ENCODE measurements around the gene DPP9.
"Not testable (repeated sequence)": the region's sequence is repeated elsewhere in the genome, so short reads cannot be mapped to it uniquely, and the experiment has no call there.

Gene DPP9

GRCh38 chr19:4693471-4694121 is 30.0 kb downstream of the DPP9 start:
- H3K36me3 Mint-ChIP-seq (ENCODE audit: low read depth) = peaks cover 91% of the 10 kb centered on the region
- H3K27ac Mint-ChIP-seq = peak overlapping the region; percentile 44
- DNase-seq = no peak
- H3K4me3 Mint-ChIP-seq = no peak overlapping the region
- H3K4me1 Mint-ChIP-seq (ENCODE audit: low read depth) = peaks cover 2% of the 10 kb centered on the region
- no peaks in the 10 kb centered on the region for H3K27me3 Mint-ChIP-seq
- no peaks in the 10 kb centered on the region for H3K9me3 Mint-ChIP-seq

DNA sequence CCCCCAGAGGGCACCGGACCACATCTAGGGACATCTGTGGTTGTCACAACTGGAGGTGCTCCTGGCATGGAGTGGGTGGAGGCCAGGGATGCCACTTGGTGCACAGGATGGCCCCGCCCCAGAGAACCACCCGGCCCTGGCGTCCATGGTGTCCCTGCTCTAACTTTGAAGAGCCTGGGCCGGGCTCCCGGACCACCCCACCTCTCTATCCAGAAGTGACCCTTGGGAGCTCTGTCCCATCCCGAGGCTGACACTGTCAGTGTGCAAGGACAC is 30.6 kb downstream of the DPP9 start:
- Mint-ChIP-seq H3K36me3 (ENCODE audit: low read depth) (peaks cover 90% of the 10 kb centered on the region), H3K4me1 (ENCODE audit: low read depth) (peaks cover 2% of the 10 kb centered on the region), H3K9me3 (no peaks in the 10 kb centered on the region), H3K27ac (no peak overlapping the region), H3K4me3 (no peak overlapping the region), H3K27me3 (no peaks in the 10 kb centered on the region)
- no peak for DNase-seq

DNA sequence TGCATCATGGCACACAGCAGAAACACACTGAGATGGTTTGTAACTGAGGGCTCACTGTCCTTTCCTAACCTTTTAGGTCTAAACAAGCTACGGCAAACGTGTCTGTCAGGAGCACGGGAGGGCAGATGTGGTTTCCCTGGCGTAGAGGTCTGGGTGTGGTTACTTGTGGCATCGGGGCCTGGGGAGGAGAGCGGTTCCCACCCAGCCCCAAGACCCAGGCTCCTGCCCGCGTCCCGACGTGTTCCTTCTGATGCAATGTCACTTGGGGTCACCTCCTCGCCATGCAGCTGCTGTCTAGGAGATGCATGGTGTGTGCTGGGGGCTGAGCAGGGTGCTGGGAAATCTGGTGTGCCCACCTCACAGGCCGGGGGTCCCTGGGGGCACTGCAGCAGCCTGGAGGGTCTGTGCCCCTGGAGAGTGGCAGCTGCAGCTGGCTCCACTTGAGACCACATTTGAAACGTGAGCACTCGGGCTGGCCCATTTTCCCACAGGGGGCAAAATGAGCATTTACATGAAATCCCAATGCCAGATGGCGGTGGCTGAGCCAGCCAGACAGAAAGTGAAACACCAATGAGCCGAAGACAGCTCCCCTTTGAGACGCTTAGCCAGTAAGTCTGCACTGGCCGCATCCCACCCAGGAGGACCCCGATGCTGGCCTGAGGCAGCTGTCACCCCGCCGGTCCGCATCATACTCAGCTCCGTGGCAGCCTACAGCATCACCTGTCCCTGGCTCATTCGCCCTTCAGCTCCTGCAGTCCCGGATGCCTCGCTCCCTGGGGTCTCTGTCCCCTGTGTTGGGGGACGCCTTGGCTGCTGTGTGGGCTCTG is 31.2 kb downstream of the DPP9 start:
- Mint-ChIP-seq H3K4me1 (ENCODE audit: low read depth) (peaks cover 2% of the 10 kb centered on the region), H3K9me3 (no peaks in the 10 kb centered on the region), H3K27ac (no peak overlapping the region), H3K27me3 (no peaks in the 10 kb centered on the region), H3K4me3 (no peak overlapping the region), H3K36me3 (ENCODE audit: low read depth) (peaks cover 88% of the 10 kb centered on the region)
- DNase-seq = no peak

- H3K4me1 Mint-ChIP-seq (ENCODE audit: low read depth) = no peaks in the 10 kb centered on the region
- no peak overlapping the region for H3K27ac Mint-ChIP-seq
- no peaks in the 10 kb centered on the region for H3K27me3 Mint-ChIP-seq
- no peak for DNase-seq
- peaks cover 88% of the 10 kb centered on the region for H3K36me3 Mint-ChIP-seq (ENCODE audit: low read depth)
- H3K4me3 Mint-ChIP-seq = no peak overlapping the region
- H3K9me3 Mint-ChIP-seq = no peaks in the 10 kb centered on the region
Observed at GRCh38 chr19:4691373-4691772, 32.3 kb downstream of the DPP9 start.

GRCh38 chr19:4690361-4690760 is 33.3 kb downstream of the DPP9 start:
- H3K36me3 Mint-ChIP-seq (ENCODE audit: low read depth) = peaks cover 90% of the 10 kb centered on the region
- H3K4me1 Mint-ChIP-seq (ENCODE audit: low read depth) = no peaks in the 10 kb centered on the region
- no peaks in the 10 kb centered on the region for H3K9me3 Mint-ChIP-seq
- no peak overlapping the region for H3K4me3 Mint-ChIP-seq
- no peaks in the 10 kb centered on the region for H3K27me3 Mint-ChIP-seq
- DNase-seq = no peak
- H3K27ac Mint-ChIP-seq = no peak overlapping the region

DNA sequence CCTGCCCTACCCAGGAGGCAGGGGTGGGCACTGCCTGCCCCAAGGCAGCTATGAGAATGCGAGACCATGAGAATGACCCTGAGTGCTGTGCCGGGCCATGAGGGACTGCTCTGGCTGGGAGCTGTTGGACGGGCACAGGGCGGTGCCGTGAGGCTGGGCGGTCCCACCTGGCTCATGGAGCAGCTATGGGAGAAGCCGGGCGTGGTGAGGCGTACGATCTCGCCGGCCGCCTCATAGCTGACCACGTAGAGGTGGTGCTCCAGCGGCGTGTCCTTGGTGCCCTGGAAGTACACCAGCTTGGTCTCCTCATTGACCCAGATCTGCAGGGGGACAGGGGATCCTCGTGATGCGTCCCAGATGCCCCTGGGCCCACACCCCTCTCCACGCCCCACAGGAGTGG is 34.2 kb downstream of the DPP9 start:
- no peak for DNase-seq
- no peak overlapping the region for H3K4me3 Mint-ChIP-seq
- no peaks in the 10 kb centered on the region for H3K9me3 Mint-ChIP-seq
- H3K4me1 Mint-ChIP-seq (ENCODE audit: low read depth) = no peaks in the 10 kb centered on the region
- no peak overlapping the region for H3K27ac Mint-ChIP-seq
- no peaks in the 10 kb centered on the region for H3K27me3 Mint-ChIP-seq
- peaks cover 87% of the 10 kb centered on the region for H3K36me3 Mint-ChIP-seq (ENCODE audit: low read depth)

GRCh38 chr19:4688587-4688986 is 35.1 kb downstream of the DPP9 start:
- H3K36me3 Mint-ChIP-seq (ENCODE audit: low read depth) = peaks cover 87% of the 10 kb centered on the region
- H3K4me3 Mint-ChIP-seq = no peak overlapping the region
- no peaks in the 10 kb centered on the region for H3K27me3 Mint-ChIP-seq
- no peak overlapping the region for H3K27ac Mint-ChIP-seq
- H3K4me1 Mint-ChIP-seq (ENCODE audit: low read depth) = no peaks in the 10 kb centered on the region
- H3K9me3 Mint-ChIP-seq = no peaks in the 10 kb centered on the region
- DNase-seq = no peak

DNA sequence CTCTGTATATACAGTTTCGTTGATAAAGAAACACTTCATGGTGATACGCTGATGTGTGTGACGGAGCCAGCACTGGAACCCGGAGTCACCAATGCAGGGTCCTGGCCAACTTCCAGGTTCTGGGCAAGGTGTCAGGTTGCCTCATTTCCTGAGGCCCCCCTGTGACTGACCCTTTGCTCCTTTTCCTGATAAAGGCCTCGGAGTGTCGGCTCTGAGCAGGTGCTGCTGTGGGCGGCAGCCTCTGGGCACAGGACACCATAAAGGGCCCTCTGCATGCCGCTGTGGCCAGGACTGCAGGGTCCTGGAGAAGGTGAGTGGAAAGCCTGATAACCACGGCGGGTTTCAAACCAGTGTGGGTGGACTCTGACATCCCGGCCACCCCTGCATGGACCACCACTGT is 36.2 kb downstream of the DPP9 start:
- Mint-ChIP-seq H3K9me3 (no peaks in the 10 kb centered on the region), H3K27me3 (no peaks in the 10 kb centered on the region), H3K4me1 (ENCODE audit: low read depth) (no peaks in the 10 kb centered on the region), H3K36me3 (ENCODE audit: low read depth) (peaks cover 80% of the 10 kb centered on the region), H3K27ac (no peak overlapping the region), H3K4me3 (no peak overlapping the region)
- no peak for DNase-seq

DNA sequence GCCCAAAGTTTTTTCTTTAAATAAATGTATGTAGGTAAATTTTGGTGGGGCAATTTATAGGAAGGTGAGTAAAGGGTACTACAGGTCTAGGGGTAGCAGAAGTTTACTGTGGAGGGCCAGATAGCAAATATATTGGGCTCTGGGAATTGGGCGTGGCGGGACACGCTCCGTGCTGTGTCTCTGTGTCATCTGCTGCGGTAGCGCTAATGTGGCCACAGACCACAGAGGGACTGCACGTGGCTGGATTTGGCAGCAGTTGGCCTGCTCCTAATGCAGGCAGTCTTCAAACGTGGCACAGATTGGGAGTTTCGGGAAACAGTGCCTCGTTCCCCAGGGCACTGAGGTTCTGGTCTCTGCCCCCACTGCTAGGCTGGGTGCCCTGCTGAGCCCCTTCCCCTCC is 36.9 kb downstream of the DPP9 start:
- H3K9me3 Mint-ChIP-seq = no peaks in the 10 kb centered on the region
- no peaks in the 10 kb centered on the region for H3K27me3 Mint-ChIP-seq
- no peak for DNase-seq
- peaks cover 78% of the 10 kb centered on the region for H3K36me3 Mint-ChIP-seq (ENCODE audit: low read depth)
- H3K4me3 Mint-ChIP-seq = no peak overlapping the region
- H3K27ac Mint-ChIP-seq = no peak overlapping the region
- no peaks in the 10 kb centered on the region for H3K4me1 Mint-ChIP-seq (ENCODE audit: low read depth)

DNA sequence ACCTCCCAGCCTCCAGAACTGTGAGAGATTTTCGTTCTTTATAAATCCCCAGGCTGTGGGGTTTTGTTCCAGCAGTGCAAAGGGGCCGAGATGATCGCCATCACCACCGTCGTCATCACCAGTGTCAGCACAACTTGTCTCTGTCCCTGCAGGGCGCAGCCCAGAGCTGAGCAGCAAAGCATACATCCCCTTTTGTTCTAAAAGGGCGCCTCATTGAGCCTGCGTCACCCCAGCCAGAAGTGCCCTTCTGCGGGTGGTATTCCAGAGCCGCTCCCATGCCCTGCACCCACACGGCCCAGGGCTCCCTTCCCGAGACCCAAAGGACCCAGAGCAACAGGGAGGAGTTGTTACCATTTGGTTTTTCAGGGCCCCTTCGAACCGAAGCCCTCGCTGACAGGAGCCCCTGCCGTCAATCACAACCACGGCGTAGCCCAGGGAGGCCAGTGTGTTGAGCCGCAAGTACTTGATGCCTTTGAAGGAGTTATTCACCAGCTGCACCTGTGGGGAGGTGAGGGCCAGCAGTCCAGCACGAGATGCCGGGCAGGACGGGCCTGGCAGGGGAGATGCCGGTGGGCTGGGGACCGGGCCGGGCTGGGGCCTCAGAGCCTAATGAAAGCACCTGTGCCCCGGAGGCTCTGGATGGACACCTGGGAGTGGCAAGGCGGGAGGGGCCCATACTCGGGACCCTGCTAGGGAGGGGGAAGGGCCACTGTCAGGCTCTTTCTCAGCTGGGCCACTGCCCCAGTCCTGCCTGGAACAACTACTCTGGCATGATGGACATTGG is 39.1 kb downstream of the DPP9 start:
- peaks cover 75% of the 10 kb centered on the region for H3K36me3 Mint-ChIP-seq (ENCODE audit: low read depth)
- no peak overlapping the region for H3K27ac Mint-ChIP-seq
- H3K4me1 Mint-ChIP-seq (ENCODE audit: low read depth) = no peaks in the 10 kb centered on the region
- no peak for DNase-seq
- H3K4me3 Mint-ChIP-seq = no peak overlapping the region
- H3K27me3 Mint-ChIP-seq = no peaks in the 10 kb centered on the region
- no peaks in the 10 kb centered on the region for H3K9me3 Mint-ChIP-seq

- no peaks in the 10 kb centered on the region for H3K4me1 Mint-ChIP-seq (ENCODE audit: low read depth)
- DNase-seq = no peak
- no peak overlapping the region for H3K27ac Mint-ChIP-seq
- H3K4me3 Mint-ChIP-seq = no peak overlapping the region
- H3K36me3 Mint-ChIP-seq (ENCODE audit: low read depth) = peaks cover 78% of the 10 kb centered on the region
- H3K27me3 Mint-ChIP-seq = no peaks in the 10 kb centered on the region
- no peaks in the 10 kb centered on the region for H3K9me3 Mint-ChIP-seq
Observed at GRCh38 chr19:4682417-4683200, 41.0 kb downstream of the DPP9 start.

DNA sequence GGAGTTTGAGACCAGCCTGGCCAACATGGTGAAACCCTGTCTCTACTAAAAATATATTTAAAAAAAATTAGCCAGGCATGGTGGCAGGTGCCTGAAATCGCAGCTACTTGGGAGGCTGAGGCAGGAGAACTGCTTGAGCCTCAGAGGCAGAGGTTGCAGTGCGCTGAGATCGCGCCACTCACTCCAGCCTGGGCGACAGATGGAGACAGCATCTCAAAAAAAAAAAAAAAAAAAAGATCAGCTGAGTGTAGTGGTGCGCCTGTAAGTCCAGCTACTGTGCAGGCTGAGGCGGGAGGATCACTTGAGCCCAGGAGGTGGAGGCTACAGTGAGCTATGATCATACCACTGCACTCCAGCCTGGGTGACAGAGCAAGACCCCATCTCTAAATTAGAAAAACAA is 43.6 kb downstream of the DPP9 start:
- peaks cover 72% of the 10 kb centered on the region for H3K36me3 Mint-ChIP-seq (ENCODE audit: low read depth)
- H3K4me1 Mint-ChIP-seq (ENCODE audit: low read depth); DNase-seq; H3K4me3 Mint-ChIP-seq; H3K27ac Mint-ChIP-seq; H3K9me3 Mint-ChIP-seq; H3K27me3 Mint-ChIP-seq: not testable (repeated sequence)

DNA sequence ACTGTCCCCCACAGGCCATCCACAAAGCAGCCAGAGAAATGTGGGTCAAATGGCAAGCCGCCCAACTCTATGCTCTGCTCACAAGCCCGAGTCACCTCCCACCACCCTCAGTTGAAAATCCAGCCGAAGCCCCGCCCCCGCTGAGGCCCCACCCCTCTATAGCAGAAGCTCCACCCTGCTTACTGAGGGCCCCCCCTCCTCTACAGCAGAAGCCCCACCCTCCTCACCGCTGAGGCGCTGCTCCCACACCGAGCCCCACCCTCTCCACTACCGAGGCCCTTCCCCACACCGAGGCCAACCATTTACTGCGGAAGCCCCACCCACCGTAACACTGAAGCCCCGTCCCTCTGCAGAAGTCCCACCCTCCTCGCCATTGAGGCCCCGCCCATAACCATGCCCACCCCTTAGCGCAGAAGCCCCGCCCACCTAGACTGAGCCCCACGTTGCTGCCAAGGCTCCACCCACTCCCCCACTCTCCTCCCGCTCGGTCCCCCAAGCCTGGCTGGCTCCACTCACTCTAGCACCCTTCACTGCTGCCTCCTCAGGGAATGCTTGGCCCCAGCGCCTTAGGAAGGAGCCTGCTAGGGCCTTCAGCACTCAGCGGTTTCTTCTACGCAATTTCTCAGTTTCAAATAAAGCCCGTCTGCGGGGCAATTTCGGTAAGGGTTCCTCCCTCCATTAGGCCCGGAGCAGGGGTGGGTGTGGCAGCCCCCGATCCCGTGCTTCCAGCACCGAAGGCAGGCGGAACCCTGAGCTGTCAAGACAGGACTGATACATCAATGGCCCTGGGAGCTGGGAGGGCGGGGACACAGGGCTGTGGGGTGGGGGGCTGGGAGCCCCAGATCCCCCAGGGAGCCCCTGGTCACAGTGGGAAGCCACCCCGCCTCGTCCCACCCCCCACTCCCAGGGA is 44.5 kb downstream of the DPP9 start:
- Mint-ChIP-seq H3K9me3 (no peaks in the 10 kb centered on the region), H3K27ac (no peak overlapping the region), H3K27me3 (no peaks in the 10 kb centered on the region), H3K4me3 (no peak overlapping the region), H3K36me3 (ENCODE audit: low read depth) (peaks cover 69% of the 10 kb centered on the region), H3K4me1 (ENCODE audit: low read depth) (no peaks in the 10 kb centered on the region)
- peak; percentile 45 for DNase-seq
